ENCODE data around the gene TEX14.

TEX14 gene

GRCh38 chr17:58614859-58615459 lies 76.9 kb downstream of the TEX14 start:
- Histone ChIP-seq H2AFZ (ENCODE audit: low read length) (no peak overlapping the region), H3K79me1 (ENCODE audit: low read depth, low read length) (no peaks in the 10 kb centered on the region), H3K14ac (ENCODE audit: low read length) (no peak overlapping the region), H2BK15ac (ENCODE audit: low read length) (no peak overlapping the region), H3K36me3 (replicated peaks in 1 of 2; ENCODE audit: control insufficient read depth in 2 of 2, insufficient read depth in 2 of 2, low read length in 2 of 2) (no peaks in the 10 kb centered on the region), H2BK5ac (ENCODE audit: low read length) (no peak overlapping the region), H4K91ac (ENCODE audit: low read depth, low read length, poor library complexity) (no peak overlapping the region), H2BK120ac (ENCODE audit: low read depth, low read length) (no peak overlapping the region), H2BK12ac (ENCODE audit: low read length) (no peak overlapping the region), H2AK5ac (ENCODE audit: low read depth, low read length) (no peak overlapping the region), H3K9me3 (replicated peaks in 1 of 2; ENCODE audit: control insufficient read depth in 2 of 2, insufficient read depth in 1 of 2, low read depth in 1 of 2, low read length in 2 of 2) (no peaks in the 10 kb centered on the region), H3K4ac (ENCODE audit: low read length) (no peak overlapping the region), H3K18ac (ENCODE audit: low read length) (no peak overlapping the region), H4K8ac (ENCODE audit: low read depth, low read length) (no peak overlapping the region), H3K9ac (ENCODE audit: low read depth, low read length, poor library complexity) (no peak overlapping the region), H3K4me3 (ENCODE audit: low read length in 2 of 2) (no peak overlapping the region), H3K23ac (ENCODE audit: low read depth, low read length, poor library complexity) (no peak overlapping the region), H3K4me2 (ENCODE audit: insufficient read depth, low read length, poor library complexity, severe bottlenecking) (no peak overlapping the region), H3K27me3 (ENCODE audit: control insufficient read depth in 3 of 3, insufficient read depth in 3 of 3, low read depth in 1 of 3, low read length in 3 of 3) (peaks cover 0 to 2% (median 0%) of the 10 kb centered on the region in 3 experiments), H3K27ac (replicated peaks; ENCODE audit: low read length) (no peak overlapping the region), H3K4me1 (ENCODE audit: control insufficient read depth in 2 of 2, insufficient read depth in 1 of 2, low read depth in 1 of 2, low read length in 2 of 2) (no peaks in the 10 kb centered on the region)
- WGBS, 2 donors (ENCODE audit: extremely low coverage in 2 of 2, insufficient read length in 2 of 2, insufficient replicate concordance in 1 of 2): no CpG with 5 or more reads among the region's 7 CpGs
- no peak for DNase-seq (ENCODE audit: low spot score)

- H2AFZ ChIP-seq (ENCODE audit: low read length): no peak overlapping the region
- DNase-seq (ENCODE audit: low spot score): no peak
- no peak overlapping the region for H2BK15ac ChIP-seq (ENCODE audit: low read length)
- H3K4me1 ChIP-seq (ENCODE audit: control insufficient read depth in 2 of 2, insufficient read depth in 1 of 2, low read depth in 1 of 2, low read length in 2 of 2): no peaks in the 10 kb centered on the region
- H2BK5ac ChIP-seq (ENCODE audit: low read length): no peak overlapping the region
- no peak overlapping the region for H2BK12ac ChIP-seq (ENCODE audit: low read length)
- no peak overlapping the region for H4K8ac ChIP-seq (ENCODE audit: low read depth, low read length)
- H4K91ac ChIP-seq (ENCODE audit: low read depth, low read length, poor library complexity): no peak overlapping the region
- no peak overlapping the region for H3K14ac ChIP-seq (ENCODE audit: low read length)
- H3K9ac ChIP-seq (ENCODE audit: low read depth, low read length, poor library complexity): no peak overlapping the region
- H3K23ac ChIP-seq (ENCODE audit: low read depth, low read length, poor library complexity): no peak overlapping the region
- no peak overlapping the region for H3K4me2 ChIP-seq (ENCODE audit: insufficient read depth, low read length, poor library complexity, severe bottlenecking)
- no peak overlapping the region for H3K4me3 ChIP-seq (ENCODE audit: low read length in 2 of 2)
- H3K79me1 ChIP-seq (ENCODE audit: low read depth, low read length): no peaks in the 10 kb centered on the region
- H3K27ac ChIP-seq (replicated peaks; ENCODE audit: low read length): no peak overlapping the region
- H2BK120ac ChIP-seq (ENCODE audit: low read depth, low read length): no peak overlapping the region
- no peak overlapping the region for H2AK5ac ChIP-seq (ENCODE audit: low read depth, low read length)
- peaks cover 0 to 2% of the 10 kb centered on the region in 2 donors for H3K9me3 ChIP-seq (replicated peaks in 1 of 2; ENCODE audit: control insufficient read depth in 2 of 2, insufficient read depth in 1 of 2, low read depth in 1 of 2, low read length in 2 of 2)
- WGBS, 2 donors (ENCODE audit: extremely low coverage in 2 of 2, insufficient read length in 2 of 2, insufficient replicate concordance in 1 of 2): no CpG with 5 or more reads among the region's 4 CpGs
- H3K27me3 ChIP-seq (ENCODE audit: control insufficient read depth in 3 of 3, insufficient read depth in 3 of 3, low read depth in 1 of 3, low read length in 3 of 3): no peaks in the 10 kb centered on the region
- no peaks in the 10 kb centered on the region for H3K36me3 ChIP-seq (replicated peaks in 1 of 2; ENCODE audit: control insufficient read depth in 2 of 2, insufficient read depth in 2 of 2, low read length in 2 of 2)
- no peak overlapping the region for H3K18ac ChIP-seq (ENCODE audit: low read length)
- no peak overlapping the region for H3K4ac ChIP-seq (ENCODE audit: low read length)
Observed at GRCh38 chr17:58611331-58611730, 80.5 kb downstream of the TEX14 start.

GRCh38 chr17:58606934-58607333 lies 84.9 kb downstream of the TEX14 start:
- DNase-seq (ENCODE audit: low spot score): no peak
- WGBS, 2 donors (ENCODE audit: extremely low coverage in 2 of 2, insufficient read length in 2 of 2, insufficient replicate concordance in 1 of 2): no CpG with 5 or more reads among the region's 4 CpGs

GRCh38 chr17:58605986-58606385 lies 85.9 kb downstream of the TEX14 start:
- no peaks in the 10 kb centered on the region for H3K4me1 ChIP-seq (ENCODE audit: control insufficient read depth in 2 of 2, insufficient read depth in 1 of 2, low read depth in 1 of 2, low read length in 2 of 2)
- H3K18ac ChIP-seq (ENCODE audit: low read length): no peak overlapping the region
- H3K4me3 ChIP-seq (ENCODE audit: low read length in 2 of 2): no peak overlapping the region
- H2BK12ac ChIP-seq (ENCODE audit: low read length): no peak overlapping the region
- H2BK15ac ChIP-seq (ENCODE audit: low read length): no peak overlapping the region
- peaks cover 0 to 2% of the 10 kb centered on the region in 2 donors for H3K9me3 ChIP-seq (replicated peaks in 1 of 2; ENCODE audit: control insufficient read depth in 2 of 2, insufficient read depth in 1 of 2, low read depth in 1 of 2, low read length in 2 of 2)
- H2AFZ ChIP-seq (ENCODE audit: low read length): no peak overlapping the region
- H3K23ac ChIP-seq (ENCODE audit: low read depth, low read length, poor library complexity): no peak overlapping the region
- H3K4me2 ChIP-seq (ENCODE audit: insufficient read depth, low read length, poor library complexity, severe bottlenecking): no peak overlapping the region
- no peak overlapping the region for H2BK120ac ChIP-seq (ENCODE audit: low read depth, low read length)
- H2BK5ac ChIP-seq (ENCODE audit: low read length): no peak overlapping the region
- no peak overlapping the region for H3K27ac ChIP-seq (replicated peaks; ENCODE audit: low read length)
- H3K79me1 ChIP-seq (ENCODE audit: low read depth, low read length): no peaks in the 10 kb centered on the region
- no peak overlapping the region for H2AK5ac ChIP-seq (ENCODE audit: low read depth, low read length)
- H3K14ac ChIP-seq (ENCODE audit: low read length): no peak overlapping the region
- H4K8ac ChIP-seq (ENCODE audit: low read depth, low read length): no peak overlapping the region
- no peak overlapping the region for H3K4ac ChIP-seq (ENCODE audit: low read length)
- no peaks in the 10 kb centered on the region for H3K27me3 ChIP-seq (ENCODE audit: control insufficient read depth in 3 of 3, insufficient read depth in 3 of 3, low read depth in 1 of 3, low read length in 3 of 3)
- H3K9ac ChIP-seq (ENCODE audit: low read depth, low read length, poor library complexity): no peak overlapping the region
- no CpG with 5 or more reads among the region's 2 CpGs for WGBS, 2 donors (ENCODE audit: extremely low coverage in 2 of 2, insufficient read length in 2 of 2, insufficient replicate concordance in 1 of 2)
- no peak for DNase-seq (ENCODE audit: low spot score)
- no peak overlapping the region for H4K91ac ChIP-seq (ENCODE audit: low read depth, low read length, poor library complexity)
- H3K36me3 ChIP-seq (replicated peaks in 1 of 2; ENCODE audit: control insufficient read depth in 2 of 2, insufficient read depth in 2 of 2, low read length in 2 of 2): no peaks in the 10 kb centered on the region

More at GRCh38 chr17:58606934-58607333, 84.9 kb downstream of the TEX14 start:
- no peak overlapping the region for H2AK5ac ChIP-seq (ENCODE audit: low read depth, low read length)
- no peak overlapping the region for H2BK5ac ChIP-seq (ENCODE audit: low read length)
- H2BK120ac ChIP-seq (ENCODE audit: low read depth, low read length): no peak overlapping the region
- H3K27ac ChIP-seq (replicated peaks; ENCODE audit: low read length): no peak overlapping the region
- H3K4ac ChIP-seq (ENCODE audit: low read length): no peak overlapping the region
- H2AFZ ChIP-seq (ENCODE audit: low read length): no peak overlapping the region
- no peaks in the 10 kb centered on the region for H3K4me1 ChIP-seq (ENCODE audit: control insufficient read depth in 2 of 2, insufficient read depth in 1 of 2, low read depth in 1 of 2, low read length in 2 of 2)
- no peak overlapping the region for H4K91ac ChIP-seq (ENCODE audit: low read depth, low read length, poor library complexity)
- H3K9ac ChIP-seq (ENCODE audit: low read depth, low read length, poor library complexity): no peak overlapping the region
- no peak overlapping the region for H3K23ac ChIP-seq (ENCODE audit: low read depth, low read length, poor library complexity)
- H2BK12ac ChIP-seq (ENCODE audit: low read length): no peak overlapping the region
- H3K4me3 ChIP-seq (ENCODE audit: low read length in 2 of 2): no peak overlapping the region
- no peaks in the 10 kb centered on the region for H3K79me1 ChIP-seq (ENCODE audit: low read depth, low read length)
- peaks cover 0 to 2% of the 10 kb centered on the region in 2 donors for H3K9me3 ChIP-seq (replicated peaks in 1 of 2; ENCODE audit: control insufficient read depth in 2 of 2, insufficient read depth in 1 of 2, low read depth in 1 of 2, low read length in 2 of 2)
- H2BK15ac ChIP-seq (ENCODE audit: low read length): no peak overlapping the region
- no peak overlapping the region for H3K4me2 ChIP-seq (ENCODE audit: insufficient read depth, low read length, poor library complexity, severe bottlenecking)
- H3K14ac ChIP-seq (ENCODE audit: low read length): no peak overlapping the region
- H3K36me3 ChIP-seq (replicated peaks in 1 of 2; ENCODE audit: control insufficient read depth in 2 of 2, insufficient read depth in 2 of 2, low read length in 2 of 2): no peaks in the 10 kb centered on the region
- H4K8ac ChIP-seq (ENCODE audit: low read depth, low read length): no peak overlapping the region
- no peaks in the 10 kb centered on the region for H3K27me3 ChIP-seq (ENCODE audit: control insufficient read depth in 3 of 3, insufficient read depth in 3 of 3, low read depth in 1 of 3, low read length in 3 of 3)
- H3K18ac ChIP-seq (ENCODE audit: low read length): no peak overlapping the region

Measured in neuronal stem cell (in vitro differentiated cells).